LNCAP (cell line): ENCODE data around the gene ASB2.

Source experiments
- TF ChIP-seq, protein P1 (sequence below): fragments of 450-650 bp; IDR thresholded peaks from 2 replicates; pipeline ENCODE4 v1.5.1; 2017; ENCODE audit warnings: mild to moderate bottlenecking

ASB2 gene

DNA sequence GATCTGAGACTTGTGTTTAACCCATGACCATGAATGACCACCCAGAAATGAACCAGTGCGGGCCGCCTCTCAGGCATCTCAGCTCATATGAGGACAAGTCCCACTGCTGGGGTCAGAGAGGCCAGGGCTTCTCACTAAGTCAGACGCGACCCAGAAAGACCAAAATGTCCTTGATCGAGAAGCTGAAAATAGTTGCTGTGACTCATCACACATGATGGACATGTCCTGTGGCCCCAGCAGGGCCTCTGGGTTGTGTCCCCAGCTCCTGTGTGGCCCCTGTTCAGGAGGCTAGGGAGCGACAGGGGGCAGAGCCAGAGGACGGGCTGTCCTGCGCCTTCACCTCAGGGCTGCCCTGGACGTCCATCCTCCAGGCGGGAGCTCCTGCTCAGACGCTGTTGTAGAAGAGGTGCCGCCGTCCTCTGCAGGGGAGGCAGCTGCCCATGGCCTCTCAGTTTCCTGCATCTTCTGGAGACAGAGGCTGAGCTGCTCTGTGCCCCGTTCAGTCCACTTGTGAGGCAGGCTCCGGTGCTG, 78.2 kb downstream of the ASB2 start:
- TF ChIP-seq, protein P1, sequence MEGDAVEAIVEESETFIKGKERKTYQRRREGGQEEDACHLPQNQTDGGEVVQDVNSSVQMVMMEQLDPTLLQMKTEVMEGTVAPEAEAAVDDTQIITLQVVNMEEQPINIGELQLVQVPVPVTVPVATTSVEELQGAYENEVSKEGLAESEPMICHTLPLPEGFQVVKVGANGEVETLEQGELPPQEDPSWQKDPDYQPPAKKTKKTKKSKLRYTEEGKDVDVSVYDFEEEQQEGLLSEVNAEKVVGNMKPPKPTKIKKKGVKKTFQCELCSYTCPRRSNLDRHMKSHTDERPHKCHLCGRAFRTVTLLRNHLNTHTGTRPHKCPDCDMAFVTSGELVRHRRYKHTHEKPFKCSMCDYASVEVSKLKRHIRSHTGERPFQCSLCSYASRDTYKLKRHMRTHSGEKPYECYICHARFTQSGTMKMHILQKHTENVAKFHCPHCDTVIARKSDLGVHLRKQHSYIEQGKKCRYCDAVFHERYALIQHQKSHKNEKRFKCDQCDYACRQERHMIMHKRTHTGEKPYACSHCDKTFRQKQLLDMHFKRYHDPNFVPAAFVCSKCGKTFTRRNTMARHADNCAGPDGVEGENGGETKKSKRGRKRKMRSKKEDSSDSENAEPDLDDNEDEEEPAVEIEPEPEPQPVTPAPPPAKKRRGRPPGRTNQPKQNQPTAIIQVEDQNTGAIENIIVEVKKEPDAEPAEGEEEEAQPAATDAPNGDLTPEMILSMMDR = no peak

DNA sequence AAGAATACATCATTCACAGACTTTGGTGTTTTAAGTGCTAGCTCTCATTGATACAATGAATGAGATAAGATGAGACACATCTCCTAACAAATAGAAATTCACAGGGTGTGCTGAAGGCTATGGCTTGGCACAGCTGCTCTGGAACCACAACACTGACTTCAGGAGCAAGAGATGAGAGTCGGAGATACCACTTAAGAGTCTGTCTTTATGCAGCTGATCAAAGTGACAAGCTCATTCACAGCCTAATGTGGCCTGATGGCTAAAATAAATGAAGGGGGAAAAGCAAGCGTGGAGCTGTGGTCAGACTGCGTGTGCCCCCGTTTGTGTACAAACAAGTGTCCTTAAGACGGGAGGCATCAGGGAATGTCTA, 78.9 kb downstream of the ASB2 start:
- TF ChIP-seq, protein P1 = no peak

DNA sequence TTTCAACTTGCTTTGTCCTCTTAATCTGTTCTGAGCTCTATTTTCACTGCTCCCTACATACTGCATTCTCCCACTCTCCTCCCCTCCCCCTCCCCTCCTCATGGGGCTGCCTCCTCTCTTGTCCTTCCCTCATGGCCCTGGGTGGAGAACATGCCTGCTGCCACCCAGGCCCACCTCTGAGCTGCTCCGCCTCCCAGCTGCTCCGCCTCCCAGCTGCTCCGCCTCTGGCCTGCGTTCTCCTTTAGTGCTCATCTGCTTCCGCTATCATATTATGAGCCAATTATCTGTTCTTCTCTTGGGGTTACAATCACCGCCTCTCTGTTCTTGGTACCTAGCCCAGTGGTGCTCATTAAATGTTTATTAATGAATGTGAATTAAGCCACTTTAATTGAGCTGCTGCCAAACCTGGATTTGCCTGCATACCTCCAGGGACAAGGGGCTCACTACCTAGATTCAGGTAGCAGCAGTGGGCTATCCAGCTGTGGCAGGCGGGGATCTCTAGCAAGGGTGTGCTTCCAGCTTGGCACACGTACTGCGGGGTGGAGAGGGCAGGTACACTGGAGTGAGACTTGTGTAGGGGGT, 81.3 kb downstream of the ASB2 start:
- TF ChIP-seq, protein P1 = no peak

DNA sequence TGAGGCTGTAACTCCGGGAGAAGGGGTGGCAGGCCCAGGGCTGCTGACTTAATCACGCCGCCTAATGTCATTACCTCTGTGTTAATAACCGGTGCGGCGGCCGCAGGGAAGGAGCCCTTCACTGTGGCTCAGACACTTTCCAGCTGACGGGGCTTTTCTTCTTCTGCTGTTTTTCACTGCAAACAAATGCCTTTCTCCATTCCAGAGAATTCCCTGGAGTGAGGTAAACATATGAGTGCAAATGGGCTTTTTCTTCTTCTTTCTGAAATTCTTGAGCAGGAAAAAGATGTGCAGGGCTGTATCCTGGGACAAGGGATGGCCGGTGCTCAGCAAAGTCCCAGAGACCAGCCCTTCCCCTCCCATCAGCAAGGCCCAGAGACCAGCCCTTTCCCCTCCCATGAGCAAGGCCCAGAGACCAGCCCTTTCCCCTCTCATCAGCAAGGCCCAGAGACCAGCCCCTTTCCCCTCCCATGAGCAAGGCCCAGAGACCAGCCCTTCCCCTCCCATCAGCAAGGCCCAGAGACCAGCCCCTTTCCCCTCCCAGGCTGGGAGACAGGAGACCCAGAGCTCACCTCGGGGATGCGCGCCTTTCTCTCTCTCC, 82.6 kb downstream of the ASB2 start:
- TF ChIP-seq, protein P1 = no peak

DNA sequence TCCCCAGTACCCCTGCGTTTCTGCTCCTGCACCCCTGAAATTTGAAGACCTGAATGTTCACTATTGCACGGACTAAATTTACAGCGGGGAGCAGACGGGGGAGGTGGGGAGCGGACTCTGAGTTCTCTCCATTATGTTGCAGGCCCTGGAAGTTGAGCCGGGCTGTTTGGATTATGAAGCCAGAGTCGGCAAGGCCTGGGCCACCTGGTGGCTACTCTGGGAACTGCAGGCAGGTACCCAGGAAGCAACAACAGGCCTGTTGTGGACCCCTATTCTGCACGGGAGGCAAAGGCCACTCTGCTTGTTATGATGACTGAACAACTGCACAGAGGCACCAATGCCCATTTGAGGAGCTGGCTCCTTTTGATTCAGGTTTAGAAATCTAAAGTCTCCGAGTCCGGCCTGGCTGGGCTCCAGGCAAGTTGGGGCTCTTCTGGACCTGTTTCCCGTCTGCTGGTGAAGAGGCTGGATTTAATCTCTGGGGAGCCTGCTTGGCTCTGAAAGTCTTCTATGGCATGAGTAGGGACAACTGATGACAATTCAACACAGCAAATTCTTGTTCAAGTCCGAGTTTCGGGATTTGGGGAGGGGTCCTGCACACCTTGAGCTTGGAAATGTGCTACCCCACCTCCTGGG, 83.3 kb downstream of the ASB2 start:
- TF ChIP-seq, protein P1 = peak; percentile 98

DNA sequence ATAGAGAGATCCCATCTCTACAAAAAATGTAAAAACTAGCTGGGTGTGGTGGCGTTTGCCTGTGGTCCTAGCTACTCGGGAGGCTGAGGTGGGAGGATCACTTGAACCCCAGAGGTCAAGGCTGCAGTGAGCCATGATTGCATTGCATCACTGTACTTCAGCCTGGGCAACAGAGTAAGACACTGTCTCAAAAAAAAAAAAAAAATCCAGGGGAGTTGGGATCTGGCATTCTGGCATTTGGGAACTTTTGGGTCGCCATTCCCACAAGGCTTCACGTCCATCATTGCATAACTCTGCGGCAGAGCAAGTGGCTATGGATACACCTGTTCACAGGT, 83.9 kb downstream of the ASB2 start:
- TF ChIP-seq, protein P1 = no peak

DNA sequence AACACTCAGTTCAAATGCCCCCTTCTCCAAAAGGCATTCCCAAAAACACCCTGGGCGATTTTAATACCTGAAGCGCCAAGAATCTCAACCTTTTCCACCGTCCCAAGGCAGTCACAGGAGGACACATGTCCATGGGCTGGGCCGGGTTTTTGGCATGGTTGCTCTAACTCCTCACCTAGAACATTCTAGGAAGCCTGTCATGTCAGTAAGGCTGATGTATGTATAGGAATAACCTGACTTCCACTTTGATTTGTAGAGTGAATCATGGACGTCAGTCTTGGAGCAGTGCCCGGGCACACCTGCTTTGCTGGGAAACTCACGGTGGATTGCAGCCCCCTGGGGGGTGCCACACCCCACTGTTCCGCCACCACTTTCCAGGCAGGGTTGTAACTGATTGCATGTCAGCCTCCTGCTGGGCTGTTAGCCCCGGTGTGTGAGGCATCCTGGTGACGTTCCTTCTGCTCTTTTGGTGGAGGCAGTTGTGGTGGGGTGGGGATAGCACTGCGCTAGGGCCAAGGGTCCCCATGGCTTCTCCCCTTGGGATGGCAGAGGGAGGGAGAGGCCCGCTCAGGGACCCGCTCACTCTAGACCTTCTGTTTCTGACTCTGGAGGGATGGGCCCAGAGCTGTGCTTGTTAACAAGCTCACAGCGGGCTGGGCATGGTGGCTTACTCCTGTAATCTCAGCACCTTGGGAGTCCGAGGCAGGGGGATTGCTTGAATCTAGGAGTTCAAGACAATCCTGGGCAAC, 84.4 kb downstream of the ASB2 start:
- TF ChIP-seq, protein P1 = no peak
